Endothelial cell of umbilical vein (primary cell): ENCODE results near the gene ELK3. TPM values are rescaled to one million over a fixed set of nuclear protein-coding genes. Genes with fewer than 3 reads are reported as not detected.

ENCODE experiments used
- BruUV-seq: library from RNA; stranded (reverse); fragments of 400-500 nt; replicated peaks from 2 replicates; lab custom pipeline; 2021; lab: Mats Ljungman, UMichigan
- CTCF ChIA-PET: fragments of 300-600, 350-600 bp; sonication (Branson Sonifier 250); formaldehyde crosslinking; loops from one replicate; lab custom pipeline; 2021; ENCODE audit warnings: antibody characterized with exemption, inconsistent platforms; lab: Charles Lee
- POLR2A ChIA-PET: fragments of 300-600, 350-600 bp; sonication (Branson Sonifier 250); formaldehyde crosslinking; loops from one replicate; lab custom pipeline; 2021; ENCODE audit warnings: antibody characterized with exemption, inconsistent platforms; lab: Charles Lee
- DNase-seq: peaks from one replicate; pipeline ENCODE4 v3.0.0-alpha.2; 2011; ENCODE audit warnings: low read depth, low spot score
- FAIRE-seq: peaks from 2 replicates; lab custom pipeline; 2011; peaks lifted over from hg19 to GRCh38; lab: Jason Lieb, UNC
- H2AFZ ChIP-seq: 2 replicates; pipeline ENCODE4 v1.6.0; 2012; ENCODE audit warnings: low read depth, low read length, control low read depth, inconsistent platforms
- H3K27ac ChIP-seq: 2 replicates; pipeline ENCODE4 v1.5.1; 2011; ENCODE audit warnings: low read depth, mild to moderate bottlenecking, control low read depth, low read length, moderate library complexity; ENCODE audit not compliant: insufficient read depth
- H3K27me3 ChIP-seq, 2 experiments: 2 replicates each; pipeline versions ENCODE4 v1.6.0 to v1.6.1; 2011; ENCODE audit warnings: low read length in 2 of 2, mixed read lengths in 1 of 2; ENCODE audit not compliant: control insufficient read depth in 2 of 2, insufficient read depth in 2 of 2
- H3K36me3 ChIP-seq, 2 experiments: 2 replicates in 1 of 2; 3 replicates in 1 of 2; pipeline ENCODE4 v1.5.1; 2011; ENCODE audit warnings: low read length in 2 of 2, mild to moderate bottlenecking in 1 of 2, moderate library complexity in 1 of 2; ENCODE audit not compliant: control insufficient read depth in 2 of 2, insufficient read depth in 2 of 2; ENCODE audit errors: extremely low read depth in 1 of 2
- H3K4me1 ChIP-seq: 3 replicates; pipeline ENCODE4 v1.5.1; 2011; ENCODE audit warnings: mild to moderate bottlenecking, low read length; ENCODE audit not compliant: control insufficient read depth, insufficient read depth; ENCODE audit errors: extremely low read depth
- H3K4me2 ChIP-seq: 2 replicates; pipeline ENCODE4 v1.6.1; 2011; ENCODE audit warnings: low read length, control low read depth, mixed read lengths; ENCODE audit not compliant: insufficient read depth
- H3K4me3 ChIP-seq, 3 experiments: fragments of 200-600 bp in 1 of 3; sonication (generic), shearing (Covaris generic) in 1 of 3; replicated peaks in 1 of 3; 2 replicates each; pipeline ENCODE4 v1.5.1; 2011 to 2016; ENCODE audit warnings: control low read depth in 3 of 3, low read length in 3 of 3, mild to moderate bottlenecking in 2 of 3, inconsistent platforms in 1 of 3, low read depth in 1 of 3, moderate library complexity in 1 of 3; ENCODE audit not compliant: insufficient read depth in 1 of 3
- H3K79me2 ChIP-seq: 2 replicates; pipeline ENCODE4 v1.6.0; 2012; ENCODE audit warnings: low read length, inconsistent platforms; ENCODE audit not compliant: control insufficient read depth, insufficient read depth
- H3K9ac ChIP-seq: replicated peaks from 2 replicates; pipeline ENCODE3; 2011; ENCODE audit warnings: low read length, control low read depth; ENCODE audit not compliant: insufficient read depth; ENCODE audit errors: extremely low read depth
- H3K9me1 ChIP-seq: replicated peaks from 3 replicates; pipeline ENCODE4 v1.6.0; 2011; ENCODE audit warnings: mild to moderate bottlenecking, low read length; ENCODE audit not compliant: control insufficient read depth, insufficient read depth; ENCODE audit errors: extremely low read depth
- H3K9me3 ChIP-seq: replicated peaks from 2 replicates; pipeline ENCODE4 v1.5.1; 2012; ENCODE audit warnings: low read length, inconsistent platforms; ENCODE audit not compliant: control insufficient read depth, insufficient read depth
- H4K20me1 ChIP-seq: replicated peaks from 2 replicates; pipeline ENCODE3; 2011; ENCODE audit warnings: mild to moderate bottlenecking, low read length; ENCODE audit not compliant: control insufficient read depth, insufficient read depth; ENCODE audit errors: extremely low read depth
- EZH2 ChIP-seq: IDR thresholded peaks from 2 replicates; pipeline ENCODE4 v1.6.1; 2012; ENCODE audit warnings: borderline replicate concordance, low read depth, mild to moderate bottlenecking, moderate library complexity, low read length, inconsistent platforms; ENCODE audit not compliant: severe bottlenecking
- FOS ChIP-seq: IDR thresholded peaks from 2 replicates; pipeline ENCODE4 v1.6.1; 2011; ENCODE audit warnings: mild to moderate bottlenecking, low read length, moderate library complexity, borderline replicate concordance; ENCODE audit not compliant: insufficient read depth
- GATA2 ChIP-seq: IDR thresholded peaks from 2 replicates; pipeline ENCODE4 v1.7.0; 2011; ENCODE audit warnings: low read depth, mild to moderate bottlenecking, moderate library complexity, mixed read lengths, low read length; ENCODE audit not compliant: insufficient read length, insufficient read depth
- JUN ChIP-seq: IDR thresholded peaks from 2 replicates; pipeline ENCODE4 v1.6.1; 2011; ENCODE audit warnings: borderline replicate concordance, low read depth; ENCODE audit not compliant: insufficient read length, insufficient read depth
- MYC ChIP-seq: IDR thresholded peaks from one replicate; pipeline ENCODE4 v1.6.1; 2011; ENCODE audit warnings: mild to moderate bottlenecking, low read depth, low read length
- POLR2A ChIP-seq: IDR thresholded peaks from 2 replicates; pipeline ENCODE4 v1.6.1; 2012; ENCODE audit warnings: low read depth, mild to moderate bottlenecking, control low read depth, low read length
- POLR2AphosphoS5 ChIP-seq: IDR thresholded peaks from 2 replicates; pipeline ENCODE4 v1.6.1; 2012; ENCODE audit warnings: low read depth, mild to moderate bottlenecking, control low read depth, low read length, moderate library complexity; ENCODE audit not compliant: insufficient read depth
- dilution Hi-C: fragments of 300-500 bp; cut with MboI; formaldehyde crosslinking; loops from one replicate; pipeline ENCODE4 v1.15.0; 2019; ENCODE audit warnings: low sequenced_read_pairs; ENCODE audit not compliant: extremely low pct_ligation_motif_present
- intact Hi-C: fragments of 100-400 bp; cut with micrococcal nuclease; formaldehyde crosslinking; loops from one replicate; pipeline ENCODE4 v1.10.0; 2022
- polyA plus RNA-seq, 4 experiments: library from polyadenylated mRNA; depleted of rRNA in 3 of 4; stranded (reverse) in 3 of 4; unstranded in 1 of 4; fragments of >200 nt; gene quantifications; 2 replicates each; pipeline versions ENCODE4 v1.2.1 to v1.2.3, GENCODE V29; 2011 to 2012; ENCODE audit warnings: missing spikeins in 1 of 4
- total RNA-seq: library from RNA; stranded (reverse); gene quantifications from 2 replicates; pipeline ENCODE4 v1.2.3, GENCODE V29; 2021
- TF ChIP-seq, protein P1 (sequence below): IDR thresholded peaks from 2 replicates; pipeline ENCODE4 v1.6.1; 2011; ENCODE audit not compliant: insufficient read depth, insufficient read length
- TF ChIP-seq, protein P2 (sequence below), 2 donors: IDR thresholded peaks; 1 replicate in 1 of 2; 2 replicates in 1 of 2; pipeline ENCODE4 v1.5.1; 2011; ENCODE audit warnings: low read length in 2 of 2, mild to moderate bottlenecking in 2 of 2, moderate library complexity in 2 of 2, control low read depth in 1 of 2, inconsistent platforms in 1 of 2, low read depth in 1 of 2; ENCODE audit not compliant: insufficient read depth in 1 of 2; ENCODE audit errors: extremely low read depth in 1 of 2

The ELK3 gene
- total and polyA plus RNA-seq, 2 donors (not counting 3 experiments of a cell fraction or from before 2014, with no cell fraction given) = 64.8 to 132 TPM

DNA sequence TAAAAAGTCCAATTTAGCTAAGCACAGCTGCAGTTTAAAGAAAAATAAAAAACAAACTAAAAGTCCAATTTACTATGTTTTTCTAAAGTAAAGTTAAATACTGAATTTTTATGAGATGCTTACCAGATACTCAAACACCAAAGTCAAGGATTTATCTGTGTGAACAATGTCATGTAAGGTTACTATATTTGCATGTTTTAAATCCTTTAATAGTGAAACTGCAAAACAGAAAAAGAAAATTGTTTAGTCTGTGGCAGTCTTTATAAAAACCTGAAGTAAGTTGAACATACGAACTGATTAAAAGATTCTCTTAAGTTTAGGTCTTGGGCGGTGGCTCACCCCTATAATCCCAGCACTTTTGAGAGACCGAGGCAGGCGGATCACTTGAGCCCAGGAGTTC lies 103.3 kb downstream of the ELK3 start:
- BruUV-seq = no TSS peak
- Histone ChIP-seq H3K9ac (no peak overlapping the region), H3K36me3 (peaks cover 10 to 49% of the 10 kb centered on the region in 2 experiments), H3K4me3 (no peak overlapping the region), H3K4me1 (no peaks in the 10 kb centered on the region), H3K27me3 (no peaks in the 10 kb centered on the region), H3K9me1 (no peaks in the 10 kb centered on the region), H3K9me3 (no peaks in the 10 kb centered on the region), H4K20me1 (no peaks in the 10 kb centered on the region), H2AFZ (no peak overlapping the region), H3K27ac (no peak overlapping the region), H3K79me2 (peaks cover 90% of the 10 kb centered on the region), H3K4me2 (no peak overlapping the region)
- DNase-seq = no peak
- TF ChIP-seq POLR2AphosphoS5 (no peak), GATA2 (no peak), EZH2 (no peak), MYC (no peak), JUN (no peak), FOS (no peak), POLR2A (no peak)
- TF ChIP-seq, protein P1, sequence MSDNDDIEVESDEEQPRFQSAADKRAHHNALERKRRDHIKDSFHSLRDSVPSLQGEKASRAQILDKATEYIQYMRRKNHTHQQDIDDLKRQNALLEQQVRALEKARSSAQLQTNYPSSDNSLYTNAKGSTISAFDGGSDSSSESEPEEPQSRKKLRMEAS = no peak
- TF ChIP-seq, protein P2, sequence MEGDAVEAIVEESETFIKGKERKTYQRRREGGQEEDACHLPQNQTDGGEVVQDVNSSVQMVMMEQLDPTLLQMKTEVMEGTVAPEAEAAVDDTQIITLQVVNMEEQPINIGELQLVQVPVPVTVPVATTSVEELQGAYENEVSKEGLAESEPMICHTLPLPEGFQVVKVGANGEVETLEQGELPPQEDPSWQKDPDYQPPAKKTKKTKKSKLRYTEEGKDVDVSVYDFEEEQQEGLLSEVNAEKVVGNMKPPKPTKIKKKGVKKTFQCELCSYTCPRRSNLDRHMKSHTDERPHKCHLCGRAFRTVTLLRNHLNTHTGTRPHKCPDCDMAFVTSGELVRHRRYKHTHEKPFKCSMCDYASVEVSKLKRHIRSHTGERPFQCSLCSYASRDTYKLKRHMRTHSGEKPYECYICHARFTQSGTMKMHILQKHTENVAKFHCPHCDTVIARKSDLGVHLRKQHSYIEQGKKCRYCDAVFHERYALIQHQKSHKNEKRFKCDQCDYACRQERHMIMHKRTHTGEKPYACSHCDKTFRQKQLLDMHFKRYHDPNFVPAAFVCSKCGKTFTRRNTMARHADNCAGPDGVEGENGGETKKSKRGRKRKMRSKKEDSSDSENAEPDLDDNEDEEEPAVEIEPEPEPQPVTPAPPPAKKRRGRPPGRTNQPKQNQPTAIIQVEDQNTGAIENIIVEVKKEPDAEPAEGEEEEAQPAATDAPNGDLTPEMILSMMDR (IDR thresholded peaks at IDR 0.05; ENCODE audit: extremely low read depth in 1 of 2, insufficient read depth in 1 of 2, low read depth in 1 of 2, low read length in 2 of 2) = no peak
- intact Hi-C loops = no loop called here
- CTCF ChIA-PET = no interaction called here
- POLR2A ChIA-PET = no interaction called here
- dilution Hi-C loops = no loop called here
- FAIRE-seq = no peak
